ENCODE measurements around the gene ATXN7. TPM values are rescaled to one million over a fixed set of nuclear protein-coding genes. Genes with fewer than 3 reads are reported as not detected.

ATXN7 gene
- total RNA-seq, 1 donor from 2014 or later: 61.8 TPM

- DNase-seq (ENCODE audit: low spot score): peak; percentile 52
Measured at GRCh38 chr3:63864008-63864964, 619 bp downstream of the ATXN7 start.

GRCh38 chr3:63864965-63865327 is 1.3 kb downstream of the ATXN7 start:
- no peak for DNase-seq (ENCODE audit: low spot score)

GRCh38 chr3:63867225-63867624 is 3.6 kb downstream of the ATXN7 start:
- DNase-seq (ENCODE audit: low spot score): no peak

GRCh38 chr3:63869940-63870614 is 6.4 kb downstream of the ATXN7 start:
- no peak for DNase-seq (ENCODE audit: low spot score)

- no peak for DNase-seq (ENCODE audit: low spot score)
Measured at GRCh38 chr3:63870615-63871005, 6.9 kb downstream of the ATXN7 start.

- no peak for DNase-seq (ENCODE audit: low spot score)
Measured at GRCh38 chr3:63872135-63872924, 8.7 kb downstream of the ATXN7 start.

GRCh38 chr3:63874769-63875168 is 11.1 kb downstream of the ATXN7 start:
- no peak for DNase-seq (ENCODE audit: low spot score)

- no peak for DNase-seq (ENCODE audit: low spot score)
Measured at GRCh38 chr3:63875510-63875909, 11.8 kb downstream of the ATXN7 start.

GRCh38 chr3:63876260-63876659 is 12.6 kb downstream of the ATXN7 start:
- DNase-seq (ENCODE audit: low spot score): no peak

GRCh38 chr3:63877737-63878393 is 14.2 kb downstream of the ATXN7 start:
- no peak for DNase-seq (ENCODE audit: low spot score)

- DNase-seq (ENCODE audit: low spot score): no peak
Measured at GRCh38 chr3:63878394-63879060, 14.9 kb downstream of the ATXN7 start.

- no peak for DNase-seq (ENCODE audit: low spot score)
Measured at GRCh38 chr3:63880653-63881052, 17.0 kb downstream of the ATXN7 start.

GRCh38 chr3:63886858-63887257 is 23.2 kb downstream of the ATXN7 start:
- no peak for DNase-seq (ENCODE audit: low spot score)

- no peak for DNase-seq (ENCODE audit: low spot score)
Measured at GRCh38 chr3:63891518-63891917, 27.9 kb downstream of the ATXN7 start.

GRCh38 chr3:63892773-63893352 is 29.2 kb downstream of the ATXN7 start:
- no peak for DNase-seq (ENCODE audit: low spot score)

GRCh38 chr3:63895422-63896189 is 31.9 kb downstream of the ATXN7 start:
- DNase-seq (ENCODE audit: low spot score): no peak

- no peak for DNase-seq (ENCODE audit: low spot score)
Measured at GRCh38 chr3:63896332-63897030, 32.8 kb downstream of the ATXN7 start.

GRCh38 chr3:63900010-63900409 is 36.3 kb downstream of the ATXN7 start:
- no peak for DNase-seq (ENCODE audit: low spot score)

- no peak for DNase-seq (ENCODE audit: low spot score)
Measured at GRCh38 chr3:63900459-63900858, 36.8 kb downstream of the ATXN7 start.

All from ureter (tissue), 1 donor.